ENCODE data around the gene IRS2.
A peak's percentile ranks its signal among the peaks of the same experiment; 100 is the strongest.

IRS2 gene

DNA sequence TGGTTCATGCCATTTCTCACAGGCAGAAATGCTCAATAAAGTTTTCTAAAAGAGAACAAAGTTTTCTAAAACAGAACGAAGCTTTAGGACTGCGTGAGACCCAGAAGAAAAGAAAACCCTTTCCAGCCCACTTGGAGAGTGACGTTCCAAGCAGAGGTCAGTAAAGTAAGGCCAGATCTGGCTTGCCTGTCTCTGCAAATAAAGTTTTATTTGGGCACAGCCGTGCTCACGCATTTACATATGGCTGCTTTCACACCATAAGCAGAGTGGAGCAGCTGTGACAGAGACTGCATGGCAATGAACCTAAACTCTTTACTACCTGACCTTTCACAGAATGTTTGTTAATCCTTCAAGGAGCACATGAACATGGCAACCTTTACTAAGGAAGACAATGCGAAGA, 23.6 kb downstream of the IRS2 start:
- no peak overlapping the region for H3K4me3 ChIP-seq (ENCODE audit: low read length)
- TF ChIP-seq, protein P1, sequence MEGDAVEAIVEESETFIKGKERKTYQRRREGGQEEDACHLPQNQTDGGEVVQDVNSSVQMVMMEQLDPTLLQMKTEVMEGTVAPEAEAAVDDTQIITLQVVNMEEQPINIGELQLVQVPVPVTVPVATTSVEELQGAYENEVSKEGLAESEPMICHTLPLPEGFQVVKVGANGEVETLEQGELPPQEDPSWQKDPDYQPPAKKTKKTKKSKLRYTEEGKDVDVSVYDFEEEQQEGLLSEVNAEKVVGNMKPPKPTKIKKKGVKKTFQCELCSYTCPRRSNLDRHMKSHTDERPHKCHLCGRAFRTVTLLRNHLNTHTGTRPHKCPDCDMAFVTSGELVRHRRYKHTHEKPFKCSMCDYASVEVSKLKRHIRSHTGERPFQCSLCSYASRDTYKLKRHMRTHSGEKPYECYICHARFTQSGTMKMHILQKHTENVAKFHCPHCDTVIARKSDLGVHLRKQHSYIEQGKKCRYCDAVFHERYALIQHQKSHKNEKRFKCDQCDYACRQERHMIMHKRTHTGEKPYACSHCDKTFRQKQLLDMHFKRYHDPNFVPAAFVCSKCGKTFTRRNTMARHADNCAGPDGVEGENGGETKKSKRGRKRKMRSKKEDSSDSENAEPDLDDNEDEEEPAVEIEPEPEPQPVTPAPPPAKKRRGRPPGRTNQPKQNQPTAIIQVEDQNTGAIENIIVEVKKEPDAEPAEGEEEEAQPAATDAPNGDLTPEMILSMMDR (conservative IDR thresholded peaks at IDR 0.05; ENCODE audit: low read length) = no peak
- DNase-seq (ENCODE audit: low read depth) = no peak

DNA sequence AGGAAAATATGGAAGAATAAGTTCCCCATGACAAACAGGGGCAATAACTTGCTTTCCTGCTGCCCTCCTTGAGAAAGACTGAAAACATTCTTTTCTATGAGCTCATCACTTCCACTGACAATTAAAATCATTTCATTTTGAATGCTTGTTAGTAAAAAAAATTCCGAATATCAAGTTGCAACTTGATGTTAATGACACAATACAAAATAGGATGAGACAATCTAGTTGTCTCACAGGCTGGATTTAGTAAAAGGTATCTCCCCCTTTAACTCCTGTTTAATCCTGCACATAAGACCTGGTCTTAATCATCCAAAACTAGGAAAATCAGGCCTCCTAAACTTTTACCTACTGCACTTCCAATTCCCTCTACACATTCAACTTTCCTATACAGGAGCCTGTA, 24.7 kb downstream of the IRS2 start:
- TF ChIP-seq, protein P1 (conservative IDR thresholded peaks at IDR 0.05; ENCODE audit: low read length) = no peak
- DNase-seq (ENCODE audit: low read depth) = no peak
- no peak overlapping the region for H3K4me3 ChIP-seq (ENCODE audit: low read length)

DNA sequence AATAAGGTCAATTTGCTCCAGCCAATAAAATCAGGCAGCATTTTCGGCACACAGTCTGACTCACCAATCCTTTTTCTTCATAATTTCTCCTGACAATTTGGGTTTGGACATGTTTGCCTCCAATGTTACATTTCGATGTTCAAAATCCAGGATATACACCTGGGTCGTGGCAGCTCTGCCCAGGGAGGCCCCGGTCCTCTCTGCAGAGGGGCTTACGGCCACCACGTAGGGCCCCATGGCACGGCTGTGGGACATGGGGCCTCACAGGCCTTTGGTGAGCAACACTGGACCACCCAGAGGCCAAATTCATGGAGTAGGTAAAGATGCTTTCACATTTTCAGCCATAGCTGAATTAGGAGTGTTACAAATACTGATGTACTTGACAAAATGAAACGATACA, 25.4 kb downstream of the IRS2 start:
- no peak overlapping the region for H3K4me3 ChIP-seq (ENCODE audit: low read length)
- DNase-seq (ENCODE audit: low read depth) = no peak
- TF ChIP-seq, protein P1 (conservative IDR thresholded peaks at IDR 0.05; ENCODE audit: low read length) = no peak

DNA sequence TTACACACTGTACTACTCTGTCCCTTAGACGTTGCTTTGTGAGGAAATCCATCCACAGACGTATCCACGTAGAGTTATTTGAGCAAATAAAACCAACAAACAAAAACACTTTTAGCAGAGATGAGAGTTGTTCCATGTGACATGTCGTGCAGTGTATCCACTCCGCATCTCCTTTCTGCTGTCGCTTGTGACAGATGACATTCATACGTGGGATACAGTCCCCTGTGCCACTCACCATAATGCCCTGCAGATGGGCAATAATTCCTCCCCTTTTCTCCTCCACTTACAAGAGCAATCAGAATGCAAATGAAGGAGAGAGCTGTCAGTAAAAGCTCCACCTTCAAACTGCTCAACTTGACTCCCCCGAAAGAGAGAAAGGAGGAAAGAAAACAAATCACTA, 26.0 kb downstream of the IRS2 start:
- DNase-seq (ENCODE audit: low read depth) = no peak
- no peak overlapping the region for H3K4me3 ChIP-seq (ENCODE audit: low read length)
- TF ChIP-seq, protein P1 (conservative IDR thresholded peaks at IDR 0.05; ENCODE audit: low read length) = no peak

DNA sequence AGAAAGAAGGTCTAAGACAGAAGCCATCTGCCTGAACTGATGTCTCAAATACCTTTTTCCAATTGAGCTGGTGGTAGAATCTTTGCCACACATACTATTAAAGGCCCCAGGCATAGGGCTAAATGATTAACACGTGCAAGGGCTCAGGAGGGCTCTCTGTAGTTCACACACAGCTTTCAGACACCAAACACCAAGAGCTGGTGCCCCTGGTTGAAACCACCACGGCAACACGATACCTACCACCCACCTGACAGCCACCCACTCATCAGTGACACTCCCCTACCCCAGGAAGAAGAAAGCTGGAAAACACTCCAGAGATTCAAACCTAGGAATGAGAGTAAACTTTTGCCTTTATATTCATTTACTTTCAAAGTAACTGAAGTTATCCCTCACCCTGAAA, 26.8 kb downstream of the IRS2 start:
- H3K4me3 ChIP-seq (ENCODE audit: low read length) = no peak overlapping the region
- TF ChIP-seq, protein P1 (conservative IDR thresholded peaks at IDR 0.05; ENCODE audit: low read length) = no peak
- no peak for DNase-seq (ENCODE audit: low read depth)

DNA sequence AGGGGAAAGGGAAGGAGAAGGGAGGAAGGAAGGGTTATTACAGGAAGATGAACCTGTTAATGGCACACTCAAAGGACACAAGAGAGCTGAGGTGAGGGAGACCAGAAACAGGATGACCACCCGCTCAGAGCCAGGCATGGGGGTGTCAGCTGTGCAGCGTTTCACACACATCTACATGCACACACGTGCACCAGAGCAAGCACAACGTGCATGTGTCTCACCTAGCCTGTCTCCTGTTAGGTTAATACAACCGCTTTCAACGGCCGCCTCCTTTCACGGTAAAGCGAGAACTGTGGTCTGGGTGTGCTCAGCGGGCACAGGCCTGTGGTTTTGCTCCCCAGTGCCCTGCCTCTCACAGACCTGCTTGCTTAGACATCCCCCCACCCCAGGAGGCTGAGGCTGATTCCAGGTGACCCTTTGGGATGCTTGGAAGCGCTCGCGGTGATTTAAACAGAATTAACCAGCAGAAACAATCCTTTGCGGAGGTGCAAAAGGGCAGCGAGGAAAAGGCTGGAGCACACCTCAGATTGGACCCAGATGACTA, 27.4 kb downstream of the IRS2 start:
- H3K4me3 ChIP-seq (ENCODE audit: low read length) = no peak overlapping the region
- no peak for DNase-seq (ENCODE audit: low read depth)
- TF ChIP-seq, protein P1 (conservative IDR thresholded peaks at IDR 0.05; ENCODE audit: low read length) = no peak

DNA sequence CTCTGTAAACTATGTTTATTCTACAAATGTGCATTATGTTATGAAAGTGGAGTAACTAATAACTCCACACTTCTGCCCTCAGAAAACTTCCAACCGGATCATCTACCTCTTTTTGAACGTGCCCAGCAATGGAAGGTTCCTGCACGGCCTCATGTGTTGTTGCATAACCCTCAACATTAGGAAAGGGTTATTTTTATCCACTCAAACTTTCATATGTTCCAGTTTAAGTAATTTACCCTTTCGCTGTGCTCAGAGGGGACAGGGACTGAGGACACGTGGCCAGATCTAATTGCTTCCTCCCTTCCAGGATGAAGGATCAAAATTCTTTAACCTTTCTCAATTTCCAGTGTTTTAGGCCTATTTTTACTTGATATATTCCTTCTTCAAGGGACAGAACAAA, 29.6 kb downstream of the IRS2 start:
- H3K4me3 ChIP-seq (ENCODE audit: low read length) = no peak overlapping the region
- peak; percentile 49 for DNase-seq (ENCODE audit: low read depth)
- TF ChIP-seq, protein P1 (conservative IDR thresholded peaks at IDR 0.05; ENCODE audit: low read length) = no peak
